ENCODE measurements around the gene TBC1D23. TPM values are rescaled to one million over a fixed set of nuclear protein-coding genes. Genes with fewer than 3 reads are reported as not detected.

Gene TBC1D23
- total and polyA plus RNA-seq, 2 experiments from 2014 or later: 22.4 to 34.4 TPM

DNA sequence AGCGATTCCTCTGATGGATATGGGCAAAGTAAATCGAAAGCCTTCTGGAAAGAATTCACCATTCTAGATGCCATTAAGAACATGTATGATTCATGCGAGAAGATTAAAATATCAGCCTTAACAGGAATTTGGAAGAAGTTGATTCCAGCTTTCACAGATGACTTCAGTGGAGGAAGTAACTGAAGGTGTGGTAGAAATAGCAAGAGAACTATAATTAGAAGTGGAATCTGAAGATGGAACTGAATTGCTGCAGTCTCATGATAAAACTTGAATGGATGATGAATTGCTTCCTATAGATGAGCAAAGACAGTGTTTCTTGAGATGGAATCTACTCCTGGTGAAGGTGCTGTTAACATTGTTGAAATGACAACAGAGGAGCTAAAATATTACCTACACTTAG, 30.1 kb upstream of the TBC1D23 start:
- Histone ChIP-seq H3K4me1 (ENCODE audit: insufficient read depth) (peaks cover 14% of the 10 kb centered on the region; the same call in 1 of the 2 replicates), H3K36me3 (ENCODE audit: insufficient read depth) (no peaks in the 10 kb centered on the region), H2AFZ (no peak overlapping the region), H3K9me2 (ENCODE audit: insufficient read depth) (0 out of 2 replicates have a peak, but pooled peaks cover 3% of the 10 kb centered on the region), H3K27ac (ENCODE audit: low read depth) (no peak overlapping the region), H3F3A (replicated peaks; ENCODE audit: low read depth) (no peaks in the 10 kb centered on the region), H3K4me2 (no peak overlapping the region), H3K4me3 (no peak overlapping the region), H3K27me3 (ENCODE audit: insufficient read depth) (no peaks in the 10 kb centered on the region), H3K79me2 (replicated peaks; ENCODE audit: insufficient read depth) (no peaks in the 10 kb centered on the region), H4K20me1 (replicated peaks; ENCODE audit: insufficient read depth) (no peaks in the 10 kb centered on the region)
- H3K27ac Mint-ChIP-seq: no peak overlapping the region
- DNase-seq (ENCODE audit: low spot score): no peak
- H3K4me1 Mint-ChIP-seq: peaks cover 20% of the 10 kb centered on the region
- no peak overlapping the region for H3K4me3 Mint-ChIP-seq
- no peak for ATAC-seq
- TF ChIP-seq JUNB (IDR thresholded peaks at IDR 0.05; ENCODE audit: unreplicated experiment): no peak
- TF ChIP-seq, protein P1, sequence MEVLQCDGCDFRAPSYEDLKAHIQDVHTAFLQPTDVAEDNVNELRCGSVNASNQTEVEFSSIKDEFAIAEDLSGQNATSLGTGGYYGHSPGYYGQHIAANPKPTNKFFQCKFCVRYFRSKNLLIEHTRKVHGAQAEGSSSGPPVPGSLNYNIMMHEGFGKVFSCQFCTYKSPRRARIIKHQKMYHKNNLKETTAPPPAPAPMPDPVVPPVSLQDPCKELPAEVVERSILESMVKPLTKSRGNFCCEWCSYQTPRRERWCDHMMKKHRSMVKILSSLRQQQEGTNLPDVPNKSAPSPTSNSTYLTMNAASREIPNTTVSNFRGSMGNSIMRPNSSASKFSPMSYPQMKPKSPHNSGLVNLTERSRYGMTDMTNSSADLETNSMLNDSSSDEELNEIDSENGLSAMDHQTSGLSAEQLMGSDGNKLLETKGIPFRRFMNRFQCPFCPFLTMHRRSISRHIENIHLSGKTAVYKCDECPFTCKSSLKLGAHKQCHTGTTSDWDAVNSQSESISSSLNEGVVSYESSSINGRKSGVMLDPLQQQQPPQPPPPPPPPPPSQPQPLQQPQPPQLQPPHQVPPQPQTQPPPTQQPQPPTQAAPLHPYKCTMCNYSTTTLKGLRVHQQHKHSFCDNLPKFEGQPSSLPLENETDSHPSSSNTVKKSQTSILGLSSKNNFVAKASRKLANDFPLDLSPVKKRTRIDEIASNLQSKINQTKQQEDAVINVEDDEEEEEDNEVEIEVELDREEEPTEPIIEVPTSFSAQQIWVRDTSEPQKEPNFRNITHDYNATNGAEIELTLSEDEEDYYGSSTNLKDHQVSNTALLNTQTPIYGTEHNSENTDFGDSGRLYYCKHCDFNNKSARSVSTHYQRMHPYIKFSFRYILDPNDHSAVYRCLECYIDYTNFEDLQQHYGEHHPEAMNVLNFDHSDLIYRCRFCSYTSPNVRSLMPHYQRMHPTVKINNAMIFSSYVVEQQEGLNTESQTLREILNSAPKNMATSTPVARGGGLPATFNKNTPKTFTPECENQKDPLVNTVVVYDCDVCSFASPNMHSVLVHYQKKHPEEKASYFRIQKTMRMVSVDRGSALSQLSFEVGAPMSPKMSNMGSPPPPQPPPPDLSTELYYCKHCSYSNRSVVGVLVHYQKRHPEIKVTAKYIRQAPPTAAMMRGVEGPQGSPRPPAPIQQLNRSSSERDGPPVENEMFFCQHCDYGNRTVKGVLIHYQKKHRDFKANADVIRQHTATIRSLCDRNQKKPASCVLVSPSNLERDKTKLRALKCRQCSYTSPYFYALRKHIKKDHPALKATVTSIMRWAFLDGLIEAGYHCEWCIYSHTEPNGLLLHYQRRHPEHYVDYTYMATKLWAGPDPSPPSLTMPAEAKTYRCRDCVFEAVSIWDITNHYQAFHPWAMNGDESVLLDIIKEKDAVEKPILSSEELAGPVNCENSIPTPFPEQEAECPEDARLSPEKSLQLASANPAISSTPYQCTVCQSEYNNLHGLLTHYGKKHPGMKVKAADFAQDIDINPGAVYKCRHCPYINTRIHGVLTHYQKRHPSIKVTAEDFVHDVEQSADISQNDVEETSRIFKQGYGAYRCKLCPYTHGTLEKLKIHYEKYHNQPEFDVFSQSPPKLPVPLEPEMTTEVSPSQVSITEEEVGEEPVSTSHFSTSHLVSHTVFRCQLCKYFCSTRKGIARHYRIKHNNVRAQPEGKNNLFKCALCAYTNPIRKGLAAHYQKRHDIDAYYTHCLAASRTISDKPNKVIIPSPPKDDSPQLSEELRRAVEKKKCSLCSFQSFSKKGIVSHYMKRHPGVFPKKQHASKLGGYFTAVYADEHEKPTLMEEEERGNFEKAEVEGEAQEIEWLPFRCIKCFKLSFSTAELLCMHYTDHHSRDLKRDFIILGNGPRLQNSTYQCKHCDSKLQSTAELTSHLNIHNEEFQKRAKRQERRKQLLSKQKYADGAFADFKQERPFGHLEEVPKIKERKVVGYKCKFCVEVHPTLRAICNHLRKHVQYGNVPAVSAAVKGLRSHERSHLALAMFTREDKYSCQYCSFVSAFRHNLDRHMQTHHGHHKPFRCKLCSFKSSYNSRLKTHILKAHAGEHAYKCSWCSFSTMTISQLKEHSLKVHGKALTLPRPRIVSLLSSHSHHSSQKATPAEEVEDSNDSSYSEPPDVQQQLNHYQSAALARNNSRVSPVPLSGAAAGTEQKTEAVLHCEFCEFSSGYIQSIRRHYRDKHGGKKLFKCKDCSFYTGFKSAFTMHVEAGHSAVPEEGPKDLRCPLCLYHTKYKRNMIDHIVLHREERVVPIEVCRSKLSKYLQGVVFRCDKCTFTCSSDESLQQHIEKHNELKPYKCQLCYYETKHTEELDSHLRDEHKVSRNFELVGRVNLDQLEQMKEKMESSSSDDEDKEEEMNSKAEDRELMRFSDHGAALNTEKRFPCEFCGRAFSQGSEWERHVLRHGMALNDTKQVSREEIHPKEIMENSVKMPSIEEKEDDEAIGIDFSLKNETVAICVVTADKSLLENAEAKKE (CRISPR knock-in tag; IDR thresholded peaks at IDR 0.05): no peak
- TF ChIP-seq, protein P2, sequence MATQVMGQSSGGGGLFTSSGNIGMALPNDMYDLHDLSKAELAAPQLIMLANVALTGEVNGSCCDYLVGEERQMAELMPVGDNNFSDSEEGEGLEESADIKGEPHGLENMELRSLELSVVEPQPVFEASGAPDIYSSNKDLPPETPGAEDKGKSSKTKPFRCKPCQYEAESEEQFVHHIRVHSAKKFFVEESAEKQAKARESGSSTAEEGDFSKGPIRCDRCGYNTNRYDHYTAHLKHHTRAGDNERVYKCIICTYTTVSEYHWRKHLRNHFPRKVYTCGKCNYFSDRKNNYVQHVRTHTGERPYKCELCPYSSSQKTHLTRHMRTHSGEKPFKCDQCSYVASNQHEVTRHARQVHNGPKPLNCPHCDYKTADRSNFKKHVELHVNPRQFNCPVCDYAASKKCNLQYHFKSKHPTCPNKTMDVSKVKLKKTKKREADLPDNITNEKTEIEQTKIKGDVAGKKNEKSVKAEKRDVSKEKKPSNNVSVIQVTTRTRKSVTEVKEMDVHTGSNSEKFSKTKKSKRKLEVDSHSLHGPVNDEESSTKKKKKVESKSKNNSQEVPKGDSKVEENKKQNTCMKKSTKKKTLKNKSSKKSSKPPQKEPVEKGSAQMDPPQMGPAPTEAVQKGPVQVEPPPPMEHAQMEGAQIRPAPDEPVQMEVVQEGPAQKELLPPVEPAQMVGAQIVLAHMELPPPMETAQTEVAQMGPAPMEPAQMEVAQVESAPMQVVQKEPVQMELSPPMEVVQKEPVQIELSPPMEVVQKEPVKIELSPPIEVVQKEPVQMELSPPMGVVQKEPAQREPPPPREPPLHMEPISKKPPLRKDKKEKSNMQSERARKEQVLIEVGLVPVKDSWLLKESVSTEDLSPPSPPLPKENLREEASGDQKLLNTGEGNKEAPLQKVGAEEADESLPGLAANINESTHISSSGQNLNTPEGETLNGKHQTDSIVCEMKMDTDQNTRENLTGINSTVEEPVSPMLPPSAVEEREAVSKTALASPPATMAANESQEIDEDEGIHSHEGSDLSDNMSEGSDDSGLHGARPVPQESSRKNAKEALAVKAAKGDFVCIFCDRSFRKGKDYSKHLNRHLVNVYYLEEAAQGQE (IDR thresholded peaks at IDR 0.05; ENCODE audit: unreplicated experiment): no peak
- TF ChIP-seq, protein P3, sequence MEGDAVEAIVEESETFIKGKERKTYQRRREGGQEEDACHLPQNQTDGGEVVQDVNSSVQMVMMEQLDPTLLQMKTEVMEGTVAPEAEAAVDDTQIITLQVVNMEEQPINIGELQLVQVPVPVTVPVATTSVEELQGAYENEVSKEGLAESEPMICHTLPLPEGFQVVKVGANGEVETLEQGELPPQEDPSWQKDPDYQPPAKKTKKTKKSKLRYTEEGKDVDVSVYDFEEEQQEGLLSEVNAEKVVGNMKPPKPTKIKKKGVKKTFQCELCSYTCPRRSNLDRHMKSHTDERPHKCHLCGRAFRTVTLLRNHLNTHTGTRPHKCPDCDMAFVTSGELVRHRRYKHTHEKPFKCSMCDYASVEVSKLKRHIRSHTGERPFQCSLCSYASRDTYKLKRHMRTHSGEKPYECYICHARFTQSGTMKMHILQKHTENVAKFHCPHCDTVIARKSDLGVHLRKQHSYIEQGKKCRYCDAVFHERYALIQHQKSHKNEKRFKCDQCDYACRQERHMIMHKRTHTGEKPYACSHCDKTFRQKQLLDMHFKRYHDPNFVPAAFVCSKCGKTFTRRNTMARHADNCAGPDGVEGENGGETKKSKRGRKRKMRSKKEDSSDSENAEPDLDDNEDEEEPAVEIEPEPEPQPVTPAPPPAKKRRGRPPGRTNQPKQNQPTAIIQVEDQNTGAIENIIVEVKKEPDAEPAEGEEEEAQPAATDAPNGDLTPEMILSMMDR (conservative IDR thresholded peaks at IDR 0.05; ENCODE audit: low read depth in 2 of 2): no peak
- no peaks in the 10 kb centered on the region for H3K36me3 Mint-ChIP-seq (ENCODE audit: low read depth)
- H3K27me3 Mint-ChIP-seq (ENCODE audit: insufficient read depth, low read depth, poor library complexity): peaks cover 6% of the 10 kb centered on the region
- peaks cover 4% of the 10 kb centered on the region; the same call in 2 of the 3 replicates for H3K9me3 Mint-ChIP-seq

Data from GM23338 (cell line).